ENCODE results near the gene CCDC122. TPM values are rescaled to one million over a fixed set of nuclear protein-coding genes. Genes with fewer than 3 reads are reported as not detected.

CCDC122 gene
- total RNA-seq, 1 donor, result 11.2 TPM

GRCh38 chr13:43894438-43894837, 14.9 kb upstream of the CCDC122 start:
- no peak for DNase-seq (ENCODE audit: low read depth)
- TF ChIP-seq CTCF (IDR thresholded peaks at IDR 0.05; ENCODE audit: insufficient read depth, low read length), result peak; percentile 24
- no peak overlapping the region for H3K4me3 ChIP-seq (ENCODE audit: low read depth, low read length)

GRCh38 chr13:43884222-43884621, 4.7 kb upstream of the CCDC122 start:
- no peak overlapping the region for H3K4me3 ChIP-seq (ENCODE audit: low read depth, low read length)
- DNase-seq (ENCODE audit: low read depth), result no peak
- TF ChIP-seq CTCF (IDR thresholded peaks at IDR 0.05; ENCODE audit: insufficient read depth, low read length), result no peak

- no peak for DNase-seq (ENCODE audit: low read depth)
- H3K4me3 ChIP-seq (ENCODE audit: low read depth, low read length), result no peak overlapping the region
- no peak for TF ChIP-seq CTCF (IDR thresholded peaks at IDR 0.05; ENCODE audit: insufficient read depth, low read length)
Observed at GRCh38 chr13:43883631-43884030, 4.1 kb upstream of the CCDC122 start.

- no peak for DNase-seq (ENCODE audit: low read depth)
- TF ChIP-seq CTCF (IDR thresholded peaks at IDR 0.05; ENCODE audit: insufficient read depth, low read length), result no peak
- no peak overlapping the region for H3K4me3 ChIP-seq (ENCODE audit: low read depth, low read length)
Observed at GRCh38 chr13:43881580-43881979, 2.0 kb upstream of the CCDC122 start.

GRCh38 chr13:43880926-43881325, 1.4 kb upstream of the CCDC122 start:
- TF ChIP-seq CTCF (IDR thresholded peaks at IDR 0.05; ENCODE audit: insufficient read depth, low read length), result no peak
- peak; percentile 31 for DNase-seq (ENCODE audit: low read depth)
- H3K4me3 ChIP-seq (ENCODE audit: low read depth, low read length), result no peak overlapping the region

- no peak for TF ChIP-seq CTCF (IDR thresholded peaks at IDR 0.05; ENCODE audit: insufficient read depth, low read length)
- no peak for DNase-seq (ENCODE audit: low read depth)
Observed at GRCh38 chr13:43880214-43880855, 795 bp upstream of the CCDC122 start.

GRCh38 chr13:43879755-43880181, 228 bp upstream of the CCDC122 start, which contains the start of gene LACC1:
Gene LACC1, plus strand, starts transcription at chr13:43879904. Its CDS starts 1,082 bp downstream, at chr13:43880986.
- DNase-seq (ENCODE audit: low read depth), result no peak
- no peak for TF ChIP-seq CTCF (IDR thresholded peaks at IDR 0.05; ENCODE audit: insufficient read depth, low read length)
- H3K4me3 ChIP-seq (ENCODE audit: low read depth, low read length), result peak within 1 kb of the TSS; percentile 79

More at GRCh38 chr13:43880214-43880855, 795 bp upstream of the CCDC122 start:
- H3K4me3 ChIP-seq (ENCODE audit: low read depth, low read length), result peak overlapping the region; percentile 79
